Measurements from ENCODE around the gene F7. TPM values are rescaled to one million over a fixed set of nuclear protein-coding genes. Genes with fewer than 3 reads are reported as not detected.
A peak's percentile ranks its signal among the peaks of the same experiment; 100 is the strongest.

The F7 gene
- total and polyA plus RNA-seq, 10 donors: 0.03 TPM; not detected in 9

DNA sequence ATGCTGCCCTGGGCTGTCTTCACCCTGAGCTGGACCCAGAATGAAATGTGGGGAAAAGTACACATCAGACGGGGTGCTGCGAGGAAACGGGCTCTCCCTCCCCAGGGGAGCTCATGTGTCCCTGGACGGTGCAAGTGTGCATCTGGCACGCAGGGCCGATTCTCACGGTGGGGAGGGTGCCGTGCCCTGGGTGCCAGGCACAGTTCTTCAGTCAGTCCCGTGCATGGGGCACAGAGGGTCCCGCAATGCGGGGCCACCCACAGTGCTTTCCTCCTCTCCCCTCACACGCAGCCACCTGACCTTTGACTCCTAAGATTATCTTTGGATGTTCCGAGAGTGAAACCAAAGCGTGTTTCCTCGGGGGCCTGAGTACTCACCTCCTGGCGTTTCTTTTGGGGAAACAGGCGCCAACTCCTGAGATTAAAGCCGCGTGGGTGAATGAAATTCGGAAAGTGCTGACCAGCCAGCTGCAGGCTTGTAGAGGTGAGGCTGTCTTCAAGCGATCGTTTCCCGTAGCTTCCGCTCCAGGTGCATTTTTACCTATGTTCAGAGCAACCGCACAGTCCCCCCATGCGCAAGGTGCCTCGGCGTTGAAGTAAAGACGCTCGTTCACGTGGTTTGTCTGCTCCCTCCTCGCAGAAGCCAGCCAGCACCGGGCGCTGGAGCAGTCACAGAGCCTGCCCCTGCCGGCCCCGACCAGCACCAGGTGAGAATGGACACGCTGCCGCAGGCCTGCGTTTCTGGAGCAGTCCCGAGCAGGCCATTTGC is 17.5 kb upstream of the F7 start:
- DNase-seq: peak; percentile 58
- WGBS, 5 donors: 91 to 96% (median 91%) methylated on average over 39 to 40 of the region's 40 CpGs
- TF ChIP-seq, protein P1, sequence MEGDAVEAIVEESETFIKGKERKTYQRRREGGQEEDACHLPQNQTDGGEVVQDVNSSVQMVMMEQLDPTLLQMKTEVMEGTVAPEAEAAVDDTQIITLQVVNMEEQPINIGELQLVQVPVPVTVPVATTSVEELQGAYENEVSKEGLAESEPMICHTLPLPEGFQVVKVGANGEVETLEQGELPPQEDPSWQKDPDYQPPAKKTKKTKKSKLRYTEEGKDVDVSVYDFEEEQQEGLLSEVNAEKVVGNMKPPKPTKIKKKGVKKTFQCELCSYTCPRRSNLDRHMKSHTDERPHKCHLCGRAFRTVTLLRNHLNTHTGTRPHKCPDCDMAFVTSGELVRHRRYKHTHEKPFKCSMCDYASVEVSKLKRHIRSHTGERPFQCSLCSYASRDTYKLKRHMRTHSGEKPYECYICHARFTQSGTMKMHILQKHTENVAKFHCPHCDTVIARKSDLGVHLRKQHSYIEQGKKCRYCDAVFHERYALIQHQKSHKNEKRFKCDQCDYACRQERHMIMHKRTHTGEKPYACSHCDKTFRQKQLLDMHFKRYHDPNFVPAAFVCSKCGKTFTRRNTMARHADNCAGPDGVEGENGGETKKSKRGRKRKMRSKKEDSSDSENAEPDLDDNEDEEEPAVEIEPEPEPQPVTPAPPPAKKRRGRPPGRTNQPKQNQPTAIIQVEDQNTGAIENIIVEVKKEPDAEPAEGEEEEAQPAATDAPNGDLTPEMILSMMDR (IDR thresholded peaks at IDR 0.05 in 8 of 11, conservative IDR thresholded peaks at IDR 0.05 in 3 of 11): no peak
- H3K27ac ChIP-seq: no peak overlapping the region
- intact Hi-C loops (cut with DNase I; ENCODE audit: low total_unique reads): no loop called here
- no peaks in the 10 kb centered on the region for H3K4me1 ChIP-seq
- H3K4me3 ChIP-seq: no peak overlapping the region
- no peaks in the 10 kb centered on the region for H3K9me3 ChIP-seq
- H3K36me3 ChIP-seq: peaks cover 0 to 29% (median 6%) of the 10 kb centered on the region in 6 donors
- H3K27me3 ChIP-seq (replicated peaks in 1 of 7): no peaks in the 10 kb centered on the region

DNA sequence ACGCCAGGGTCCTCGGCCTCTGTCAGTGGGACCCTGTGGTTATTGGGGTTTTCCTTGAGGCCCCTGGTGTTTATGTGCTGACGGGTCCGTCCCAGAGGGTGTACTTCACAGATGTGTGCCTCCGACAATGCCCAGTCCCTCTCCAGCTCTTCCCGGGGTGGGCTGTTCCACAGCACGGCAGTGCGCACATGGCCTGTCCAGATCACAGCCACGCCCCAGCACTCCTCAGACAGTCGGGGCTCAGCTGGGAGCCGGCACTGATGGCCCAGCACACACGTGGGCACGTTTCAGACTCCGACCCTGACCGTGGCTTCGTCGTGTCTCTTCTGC is 16.9 kb upstream of the F7 start:
- Histone ChIP-seq H3K9me3 (no peaks in the 10 kb centered on the region), H3K27me3 (replicated peaks in 1 of 7) (no peaks in the 10 kb centered on the region), H3K4me3 (no peak overlapping the region), H3K4me1 (no peaks in the 10 kb centered on the region), H3K36me3 (peaks cover 0 to 29% (median 6%) of the 10 kb centered on the region in 6 donors), H3K27ac (no peak overlapping the region)
- peak; percentile 41 for DNase-seq
- 82 to 93% (median 88%) methylated on average over 15 to 17 of the region's 17 CpGs for WGBS, 5 donors
- intact Hi-C loops (cut with DNase I; ENCODE audit: low total_unique reads): no loop called here
- TF ChIP-seq POLR2A (IDR thresholded peaks at IDR 0.05) (no peak), POLR2AphosphoS5 (IDR thresholded peaks at IDR 0.05) (no peak)
- TF ChIP-seq, protein P1 (IDR thresholded peaks at IDR 0.05 in 8 of 11, conservative IDR thresholded peaks at IDR 0.05 in 3 of 11): no peak

DNA sequence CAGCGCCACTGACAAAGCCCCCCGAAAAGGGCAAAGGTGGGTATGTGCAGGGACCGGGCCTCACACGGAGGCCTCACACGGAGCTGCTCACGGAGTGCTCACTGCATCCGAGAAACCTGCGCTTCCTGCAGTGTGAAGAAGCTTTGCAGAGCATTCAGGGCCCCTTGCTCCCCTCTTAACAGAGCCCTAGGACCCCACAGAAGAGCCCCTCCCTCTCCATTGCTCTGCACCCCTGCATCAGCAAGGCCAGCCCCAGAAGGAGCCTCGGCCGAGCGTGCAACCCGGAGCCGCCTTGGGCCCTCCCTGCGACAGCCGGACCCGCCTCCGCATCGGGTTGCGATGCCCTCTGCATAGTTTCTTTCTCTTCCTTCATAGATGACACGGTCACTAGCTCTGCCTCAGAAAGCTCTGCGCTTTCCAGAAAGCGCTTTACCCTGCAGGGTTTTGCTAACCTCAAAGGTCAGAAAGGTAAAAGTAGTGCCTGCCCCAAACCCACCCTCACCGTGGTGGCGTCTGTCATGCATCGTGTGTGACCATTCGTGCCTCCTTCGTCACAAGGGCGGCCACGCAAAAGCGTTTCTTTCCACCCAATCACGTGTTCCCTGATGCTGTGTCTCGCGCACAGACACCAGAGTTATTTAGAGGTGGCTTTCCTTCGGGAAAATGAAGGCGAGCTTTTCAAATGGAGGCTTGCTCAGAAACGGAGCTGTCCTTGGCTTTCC is 15.7 kb upstream of the F7 start:
- Histone ChIP-seq H3K9me3 (no peaks in the 10 kb centered on the region), H3K36me3 (peaks cover 0 to 29% (median 6%) of the 10 kb centered on the region in 6 donors), H3K27ac (no peak overlapping the region), H3K4me1 (no peaks in the 10 kb centered on the region), H3K4me3 (no peak overlapping the region), H3K27me3 (replicated peaks in 1 of 7) (peaks cover 0 to 4% (median 0%) of the 10 kb centered on the region in 7 donors)
- TF ChIP-seq POLR2AphosphoS5 (IDR thresholded peaks at IDR 0.05) (no peak), POLR2A (IDR thresholded peaks at IDR 0.05) (no peak)
- TF ChIP-seq, protein P1 (IDR thresholded peaks at IDR 0.05 in 8 of 11, conservative IDR thresholded peaks at IDR 0.05 in 3 of 11): no peak
- peak; percentile 66 for DNase-seq
- 78 to 88% (median 86%) methylated on average over 33 to 36 of the region's 36 CpGs for WGBS, 5 donors
- intact Hi-C loops (cut with DNase I; ENCODE audit: low total_unique reads): no loop called here

DNA sequence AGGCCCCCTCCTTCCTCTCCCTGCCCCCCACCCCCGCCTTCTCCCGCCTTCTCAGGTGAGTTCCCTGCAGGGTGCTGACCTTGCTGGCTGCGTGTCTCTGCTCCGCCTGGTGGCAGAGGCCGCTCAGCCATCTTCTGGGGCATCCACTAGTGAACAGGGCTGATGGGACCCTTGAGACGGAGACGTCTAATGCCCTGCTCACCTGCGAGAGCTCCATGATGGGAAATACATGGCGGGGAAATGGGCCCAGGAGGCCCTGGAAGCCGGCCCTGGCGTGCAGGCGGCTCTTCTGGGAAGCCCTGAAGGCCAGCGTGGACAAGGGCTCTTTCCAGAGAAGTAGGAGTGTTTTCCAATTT is 15.2 kb upstream of the F7 start:
- Histone ChIP-seq H3K4me3 (no peak overlapping the region), H3K27ac (no peak overlapping the region), H3K27me3 (replicated peaks in 1 of 7) (peaks cover 0 to 4% (median 0%) of the 10 kb centered on the region in 7 donors), H3K36me3 (peaks cover 0 to 29% (median 6%) of the 10 kb centered on the region in 6 donors), H3K4me1 (no peaks in the 10 kb centered on the region), H3K9me3 (no peaks in the 10 kb centered on the region)
- DNase-seq: peak; percentile 19
- intact Hi-C loops (cut with DNase I; ENCODE audit: low total_unique reads): no loop called here
- WGBS, 5 donors: 84 to 91% (median 90%) methylated on average over 13 of the region's 13 CpGs
- TF ChIP-seq POLR2AphosphoS5 (IDR thresholded peaks at IDR 0.05) (no peak), POLR2A (IDR thresholded peaks at IDR 0.05) (no peak)
- TF ChIP-seq, protein P1 (IDR thresholded peaks at IDR 0.05 in 8 of 11, conservative IDR thresholded peaks at IDR 0.05 in 3 of 11): no peak

Measured in spleen (tissue), 11 donors.